Measurements from ENCODE around the gene C1QTNF8. TPM values are rescaled to one million over a fixed set of nuclear protein-coding genes. Genes with fewer than 3 reads are reported as not detected.

C1QTNF8 gene
- total RNA-seq, 1 experiment from 2014 or later = not detected

- peaks cover 29% of the 10 kb centered on the region for H3K4me1 Mint-ChIP-seq (ENCODE audit: low read depth, unreplicated experiment)
- DNase-seq = no peak
- BruUV-seq (replicated peaks) = no TSS peak
- no peak overlapping the region for H3K27ac Mint-ChIP-seq (ENCODE audit: unreplicated experiment)
- H3K9me3 Mint-ChIP-seq (ENCODE audit: low read depth, unreplicated experiment) = peaks cover 7% of the 10 kb centered on the region
- intact Hi-C loops (cut with micrococcal nuclease; ENCODE audit: unreplicated experiment) = no loop called here
- H3K4me3 Mint-ChIP-seq (ENCODE audit: low read depth, unreplicated experiment) = no peak overlapping the region
- CTCF ChIA-PET = interaction anchor here (0.6 kb wide), 1 partner anchor 10 kb away, joined by 3 read pairs; no protein-coding TSS in a partner anchor
- TF ChIP-seq, protein P1, sequence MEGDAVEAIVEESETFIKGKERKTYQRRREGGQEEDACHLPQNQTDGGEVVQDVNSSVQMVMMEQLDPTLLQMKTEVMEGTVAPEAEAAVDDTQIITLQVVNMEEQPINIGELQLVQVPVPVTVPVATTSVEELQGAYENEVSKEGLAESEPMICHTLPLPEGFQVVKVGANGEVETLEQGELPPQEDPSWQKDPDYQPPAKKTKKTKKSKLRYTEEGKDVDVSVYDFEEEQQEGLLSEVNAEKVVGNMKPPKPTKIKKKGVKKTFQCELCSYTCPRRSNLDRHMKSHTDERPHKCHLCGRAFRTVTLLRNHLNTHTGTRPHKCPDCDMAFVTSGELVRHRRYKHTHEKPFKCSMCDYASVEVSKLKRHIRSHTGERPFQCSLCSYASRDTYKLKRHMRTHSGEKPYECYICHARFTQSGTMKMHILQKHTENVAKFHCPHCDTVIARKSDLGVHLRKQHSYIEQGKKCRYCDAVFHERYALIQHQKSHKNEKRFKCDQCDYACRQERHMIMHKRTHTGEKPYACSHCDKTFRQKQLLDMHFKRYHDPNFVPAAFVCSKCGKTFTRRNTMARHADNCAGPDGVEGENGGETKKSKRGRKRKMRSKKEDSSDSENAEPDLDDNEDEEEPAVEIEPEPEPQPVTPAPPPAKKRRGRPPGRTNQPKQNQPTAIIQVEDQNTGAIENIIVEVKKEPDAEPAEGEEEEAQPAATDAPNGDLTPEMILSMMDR (IDR thresholded peaks at IDR 0.05; ENCODE audit: unreplicated experiment) = no peak
- H3K27me3 Mint-ChIP-seq (ENCODE audit: unreplicated experiment) = peaks cover 99% of the 10 kb centered on the region
- peaks cover 3% of the 10 kb centered on the region for H3K36me3 Mint-ChIP-seq (ENCODE audit: insufficient read depth, unreplicated experiment)
Measured at GRCh38 chr16:1080801-1081733, 15.0 kb downstream of the C1QTNF8 start.

DNA sequence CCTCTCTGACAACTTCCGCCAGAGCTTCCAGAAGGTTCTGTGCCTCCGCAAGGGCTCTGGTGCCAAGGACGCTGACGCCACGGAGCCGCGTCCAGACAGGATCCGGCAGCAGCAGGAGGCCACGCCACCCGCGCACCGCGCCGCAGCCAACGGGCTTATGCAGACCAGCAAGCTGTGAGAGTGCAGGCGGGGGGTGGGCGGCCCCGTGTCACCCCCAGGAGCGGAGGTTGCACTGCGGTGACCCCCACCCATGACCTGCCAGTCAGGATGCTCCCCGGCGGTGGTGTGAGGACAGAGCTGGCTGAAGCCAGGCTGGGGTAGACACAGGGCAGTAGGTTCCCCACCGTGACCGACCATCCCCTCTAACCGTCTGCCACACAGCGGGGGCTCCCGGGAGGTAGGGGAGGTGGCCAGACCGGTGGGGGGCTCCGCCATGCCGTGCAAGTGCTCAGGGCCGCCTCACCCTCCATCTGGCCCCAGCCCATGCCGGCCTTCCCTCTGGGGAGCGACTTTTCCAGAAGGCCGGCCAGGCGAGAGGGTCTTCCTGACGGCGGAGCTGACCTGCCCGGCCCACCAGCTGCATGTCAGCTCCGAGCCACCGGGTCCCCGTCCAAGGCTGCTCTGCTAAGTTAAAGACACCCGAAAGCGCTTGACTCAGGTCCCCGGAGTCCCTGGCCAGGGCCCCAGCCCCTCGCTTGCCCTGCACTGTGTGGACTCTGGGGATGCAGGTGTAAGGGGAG lies 16.1 kb downstream of the C1QTNF8 start:
- intact Hi-C loops (cut with micrococcal nuclease; ENCODE audit: unreplicated experiment) = no loop called here
- Mint-ChIP-seq H3K27me3 (ENCODE audit: unreplicated experiment) (peaks cover 99% of the 10 kb centered on the region), H3K9me3 (ENCODE audit: low read depth, unreplicated experiment) (no peaks in the 10 kb centered on the region), H3K27ac (ENCODE audit: unreplicated experiment) (no peak overlapping the region), H3K4me1 (ENCODE audit: low read depth, unreplicated experiment) (peaks cover 29% of the 10 kb centered on the region), H3K36me3 (ENCODE audit: insufficient read depth, unreplicated experiment) (peaks cover 3% of the 10 kb centered on the region), H3K4me3 (ENCODE audit: low read depth, unreplicated experiment) (no peak overlapping the region)
- BruUV-seq (replicated peaks) = no TSS peak
- TF ChIP-seq, protein P1 (IDR thresholded peaks at IDR 0.05; ENCODE audit: unreplicated experiment) = no peak
- CTCF ChIA-PET = no interaction called here
- no peak for DNase-seq

GRCh38 chr16:1079341-1079740 lies 16.7 kb downstream of the C1QTNF8 start:
- Mint-ChIP-seq H3K9me3 (ENCODE audit: low read depth, unreplicated experiment) (no peaks in the 10 kb centered on the region), H3K27me3 (ENCODE audit: unreplicated experiment) (peaks cover 99% of the 10 kb centered on the region), H3K4me3 (ENCODE audit: low read depth, unreplicated experiment) (no peak overlapping the region), H3K36me3 (ENCODE audit: insufficient read depth, unreplicated experiment) (peaks cover 3% of the 10 kb centered on the region), H3K4me1 (ENCODE audit: low read depth, unreplicated experiment) (peaks cover 29% of the 10 kb centered on the region), H3K27ac (ENCODE audit: unreplicated experiment) (no peak overlapping the region)
- DNase-seq = no peak
- CTCF ChIA-PET = no interaction called here
- no TSS peak for BruUV-seq (replicated peaks)
- intact Hi-C loops (cut with micrococcal nuclease; ENCODE audit: unreplicated experiment) = no loop called here
- TF ChIP-seq, protein P1 (IDR thresholded peaks at IDR 0.05; ENCODE audit: unreplicated experiment) = no peak

GRCh38 chr16:1078579-1079021 lies 17.4 kb downstream of the C1QTNF8 start:
- CTCF ChIA-PET = interaction anchor here (1.0 to 1.2 kb wide), 2 partner anchors 18 to 21 kb away, joined by 3 to 6 read pairs; no protein-coding TSS in a partner anchor
- H3K4me3 Mint-ChIP-seq (ENCODE audit: low read depth, unreplicated experiment) = no peak overlapping the region

More at GRCh38 chr16:1078579-1079021, 17.4 kb downstream of the C1QTNF8 start:
- DNase-seq = peak; percentile 80
- peaks cover 29% of the 10 kb centered on the region for H3K4me1 Mint-ChIP-seq (ENCODE audit: low read depth, unreplicated experiment)
- TF ChIP-seq, protein P1 (IDR thresholded peaks at IDR 0.05; ENCODE audit: unreplicated experiment) = no peak
- BruUV-seq (replicated peaks) = no TSS peak
- intact Hi-C loops (cut with micrococcal nuclease; ENCODE audit: unreplicated experiment) = no loop called here
- no peaks in the 10 kb centered on the region for H3K9me3 Mint-ChIP-seq (ENCODE audit: low read depth, unreplicated experiment)
- H3K36me3 Mint-ChIP-seq (ENCODE audit: insufficient read depth, unreplicated experiment) = peaks cover 3% of the 10 kb centered on the region
- no peak overlapping the region for H3K27ac Mint-ChIP-seq (ENCODE audit: unreplicated experiment)
- peaks cover 99% of the 10 kb centered on the region for H3K27me3 Mint-ChIP-seq (ENCODE audit: unreplicated experiment)
